HG02884 (cell line): ENCODE data around the gene CD8A.
"Not testable (repeated sequence)": the region's sequence is repeated elsewhere in the genome, so short reads cannot be mapped to it uniquely, and the experiment has no call there.

Experiments
- ATAC-seq: cut with Tn5 transposase; IDR thresholded peaks from one replicate; pipeline ENCODE4 v1.9.1; 2021; ENCODE audit warnings: mild to moderate bottlenecking, moderate library complexity; ENCODE audit not compliant: unreplicated experiment

CD8A gene

DNA sequence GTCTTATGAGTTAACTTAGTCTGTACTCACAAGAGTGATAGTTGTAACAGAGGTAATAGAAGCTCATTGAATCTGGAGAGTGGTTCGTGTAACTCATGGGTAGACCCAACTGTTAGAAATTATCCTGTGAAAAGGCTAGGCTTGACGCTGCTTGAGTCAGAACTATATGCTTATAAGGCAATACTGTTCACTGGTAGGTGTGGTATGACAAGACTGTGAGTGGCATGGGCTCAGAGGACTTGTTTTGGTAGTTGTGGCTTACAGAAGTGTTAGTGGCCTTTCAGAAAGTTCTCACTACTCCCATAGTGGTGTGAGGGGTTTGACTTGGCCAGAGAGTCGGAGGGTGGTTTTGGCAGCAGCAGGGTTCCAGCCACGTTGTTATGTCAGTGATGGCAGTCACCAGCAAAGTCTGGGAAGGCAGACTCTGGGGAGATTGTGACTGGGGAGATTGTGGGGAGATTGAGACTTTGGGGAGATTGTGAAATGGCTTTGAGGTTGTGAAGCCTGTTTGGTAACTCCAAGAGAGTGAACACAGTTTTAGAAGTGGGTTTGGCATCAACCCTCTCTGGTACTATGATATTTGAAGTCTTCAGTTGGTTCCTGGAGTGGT, 48.7 kb downstream of the CD8A start:
- ATAC-seq, result not testable (repeated sequence)

DNA sequence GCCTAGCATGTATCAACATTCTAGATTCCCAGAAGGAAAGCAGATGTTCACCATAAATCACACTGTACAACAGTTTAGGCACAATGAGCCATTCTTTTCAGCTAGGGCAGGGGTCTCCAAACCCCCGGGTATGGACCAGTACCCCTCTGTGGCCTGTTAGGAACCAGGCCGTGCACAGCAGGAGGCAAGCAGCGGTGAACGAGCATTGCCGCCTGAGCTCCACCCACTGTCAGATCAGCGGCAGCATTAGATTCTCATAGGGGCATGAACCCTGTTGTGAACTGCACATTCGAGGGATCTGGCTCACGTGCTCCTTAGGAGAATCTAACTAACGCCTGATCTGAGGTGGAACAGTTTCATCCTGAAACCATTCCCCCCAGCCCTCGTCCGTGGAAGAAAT, 50.8 kb downstream of the CD8A start:
- not testable (repeated sequence) for ATAC-seq

DNA sequence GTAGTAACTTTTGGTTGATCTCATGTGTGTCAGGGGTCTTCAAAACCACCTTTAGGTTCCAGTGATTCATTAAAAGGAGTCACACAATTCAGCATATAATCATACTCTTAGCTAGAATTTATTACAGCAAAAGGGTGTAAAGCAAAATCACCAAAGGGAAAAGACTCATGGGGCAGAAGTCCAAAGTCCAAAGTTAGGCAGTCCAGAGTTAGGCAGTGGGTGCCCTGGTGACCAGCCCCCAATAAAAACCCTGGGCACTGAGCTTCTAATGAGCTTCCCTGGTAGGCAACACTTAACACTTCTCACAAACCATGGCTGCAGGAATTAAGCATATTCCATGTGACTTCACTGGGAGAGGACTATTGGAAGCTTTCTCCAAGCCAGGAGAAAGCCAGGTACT, 51.2 kb downstream of the CD8A start:
- not testable (repeated sequence) for ATAC-seq

GRCh38 chr2:86734896-86735295, 55.8 kb downstream of the CD8A start:
- not testable (repeated sequence) for ATAC-seq
